Amygdala (tissue), 56 donors: Measurements from ENCODE around the gene UCP2.

Source experiments
- DNase-seq, 56 donors: peaks; one replicate each; lab custom pipeline; 2025; lab: John Stamatoyannopoulos, UW

The UCP2 gene

DNA sequence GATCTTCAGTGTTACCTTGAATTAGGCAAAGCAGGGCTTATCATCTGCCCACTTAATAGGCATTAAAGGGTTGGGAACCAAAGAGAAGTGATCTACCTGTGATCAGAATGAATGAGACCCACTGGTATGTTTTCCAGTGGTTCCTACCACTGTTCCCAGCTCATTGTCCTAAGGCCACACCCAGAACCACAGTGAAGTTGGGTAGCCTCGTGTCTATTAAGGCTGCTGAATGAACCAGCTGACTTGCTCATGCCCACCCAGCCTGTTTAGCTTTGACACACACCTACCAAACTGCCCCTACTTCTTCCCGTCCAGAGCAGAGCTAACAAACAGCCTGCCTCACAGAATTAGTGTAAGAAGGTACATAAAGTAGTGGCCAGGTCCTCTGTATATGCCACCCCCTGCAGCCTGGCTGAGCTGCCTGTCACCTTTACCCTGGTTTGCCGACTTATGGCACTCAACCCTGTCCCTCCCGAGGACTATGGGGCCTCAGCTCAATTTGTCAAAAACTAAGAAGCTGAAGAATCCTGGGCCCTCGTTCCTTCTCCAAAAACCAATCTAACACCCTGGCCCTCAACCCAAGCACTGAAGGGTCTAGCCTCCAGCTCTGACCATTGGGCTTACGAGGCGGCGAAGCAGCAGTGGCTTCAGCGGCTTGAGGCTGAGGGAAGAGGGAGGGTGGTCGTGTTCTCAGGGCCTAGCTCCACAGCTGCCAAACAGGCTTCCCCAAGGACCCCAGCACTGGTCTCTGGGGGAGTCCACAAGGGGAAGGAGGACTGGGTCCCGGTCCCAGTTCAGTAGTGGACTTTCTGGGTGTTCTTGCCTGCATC, 9.8 kb downstream of the UCP2 start:
- no peak for DNase-seq

GRCh38 chr11:73972187-73972586, 10.5 kb downstream of the UCP2 start:
- DNase-seq: no peak

- DNase-seq: no peak
Measured at GRCh38 chr11:73971175-73971719, 11.4 kb downstream of the UCP2 start.

GRCh38 chr11:73969991-73970800, 12.4 kb downstream of the UCP2 start:
- no peak for DNase-seq

DNA sequence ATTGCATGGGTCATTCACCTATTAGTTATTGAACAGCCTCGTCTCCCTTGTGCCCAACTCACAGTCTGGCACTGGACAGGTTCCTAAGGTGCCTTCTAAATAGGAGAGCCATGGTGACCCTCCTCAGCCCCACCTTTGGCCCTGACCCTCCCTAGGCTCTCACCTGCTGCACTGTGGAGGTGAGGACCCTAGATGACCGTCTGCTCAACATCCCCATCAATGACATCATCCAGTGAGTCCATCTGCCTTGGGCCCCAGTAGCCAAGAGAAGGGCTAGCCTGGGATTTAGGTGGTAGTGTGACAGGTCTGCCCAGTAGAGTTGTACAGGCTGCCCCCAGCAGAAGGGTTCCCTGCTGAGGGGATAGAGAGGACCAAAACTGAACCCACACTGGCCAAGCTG, 13.6 kb downstream of the UCP2 start:
- no peak for DNase-seq

DNA sequence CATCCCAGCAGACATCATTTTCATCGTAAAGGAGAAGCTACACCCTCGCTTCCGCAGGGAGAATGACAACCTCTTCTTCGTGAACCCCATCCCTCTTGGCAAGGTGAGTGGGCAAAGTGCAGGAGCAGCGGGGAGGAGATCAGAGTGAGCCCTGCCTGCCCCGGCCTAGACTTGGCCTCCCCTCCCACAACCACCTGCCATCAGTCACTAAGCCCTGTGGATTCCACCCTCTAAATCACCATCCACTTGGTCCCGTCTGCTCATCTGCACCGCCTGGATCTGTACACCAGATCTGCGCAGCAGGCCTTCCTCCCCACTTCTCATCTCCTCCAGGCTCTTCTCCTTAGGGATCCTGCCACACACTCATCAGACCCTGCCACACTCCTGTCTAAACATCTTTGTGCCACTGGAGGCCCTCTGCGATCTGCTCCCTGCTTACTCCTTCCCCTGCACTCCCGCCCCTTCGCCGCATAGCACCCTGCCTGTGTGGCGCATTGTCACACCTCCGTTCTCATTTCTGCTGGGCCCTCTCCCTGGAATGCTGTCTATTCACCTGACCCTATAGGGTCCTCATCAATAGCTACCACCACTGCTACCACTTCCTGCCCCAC, 14.2 kb downstream of the UCP2 start:
- no peak for DNase-seq

DNA sequence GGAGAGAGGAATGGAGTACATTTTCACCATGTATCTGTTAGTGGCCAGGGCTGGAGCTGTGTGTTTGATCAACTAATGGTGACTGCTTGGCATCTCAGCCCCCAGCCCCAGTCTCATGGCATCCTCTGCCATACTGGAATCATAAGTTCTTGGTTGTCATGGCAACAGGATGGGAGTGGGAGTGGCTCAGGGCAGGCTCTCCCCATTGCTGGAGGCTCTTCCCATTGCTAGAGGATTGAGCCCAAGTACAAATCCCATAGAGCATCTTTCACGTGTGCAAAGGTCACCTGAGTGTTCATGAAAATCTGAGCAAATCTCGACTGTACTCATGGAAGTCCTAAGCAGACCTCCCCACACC, 16.9 kb downstream of the UCP2 start:
- DNase-seq: no peak

- DNase-seq: no peak
Measured at GRCh38 chr11:73965076-73965763, 17.4 kb downstream of the UCP2 start.

DNA sequence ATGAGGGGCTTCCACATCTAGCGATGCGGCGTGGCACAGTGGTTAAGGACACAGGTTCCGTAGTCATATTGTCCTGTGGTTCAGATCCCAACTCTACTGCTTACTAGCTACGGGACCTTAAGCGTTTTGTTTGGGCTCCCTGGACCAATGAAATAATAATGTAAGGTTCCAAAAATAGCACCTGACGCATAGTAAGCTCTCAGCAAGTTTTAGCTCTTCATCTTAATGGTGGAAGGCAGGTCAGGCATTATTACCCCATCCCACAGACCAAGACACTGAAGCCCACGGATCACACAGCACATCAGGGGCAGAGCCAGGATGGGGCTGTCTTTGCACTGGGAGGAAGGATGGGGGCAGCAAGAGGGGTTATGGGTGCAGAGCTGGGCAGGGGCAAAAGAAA, 18.8 kb downstream of the UCP2 start:
- DNase-seq: no peak

GRCh38 chr11:73962101-73962705, 20.4 kb downstream of the UCP2 start:
- peak in 6 of 56 donors; percentile 5 to 28 (median 24) for DNase-seq

GRCh38 chr11:73961321-73961720, 21.3 kb downstream of the UCP2 start:
- DNase-seq: peak in 7 of 56 donors; percentile 6 to 38 (median 16)

DNA sequence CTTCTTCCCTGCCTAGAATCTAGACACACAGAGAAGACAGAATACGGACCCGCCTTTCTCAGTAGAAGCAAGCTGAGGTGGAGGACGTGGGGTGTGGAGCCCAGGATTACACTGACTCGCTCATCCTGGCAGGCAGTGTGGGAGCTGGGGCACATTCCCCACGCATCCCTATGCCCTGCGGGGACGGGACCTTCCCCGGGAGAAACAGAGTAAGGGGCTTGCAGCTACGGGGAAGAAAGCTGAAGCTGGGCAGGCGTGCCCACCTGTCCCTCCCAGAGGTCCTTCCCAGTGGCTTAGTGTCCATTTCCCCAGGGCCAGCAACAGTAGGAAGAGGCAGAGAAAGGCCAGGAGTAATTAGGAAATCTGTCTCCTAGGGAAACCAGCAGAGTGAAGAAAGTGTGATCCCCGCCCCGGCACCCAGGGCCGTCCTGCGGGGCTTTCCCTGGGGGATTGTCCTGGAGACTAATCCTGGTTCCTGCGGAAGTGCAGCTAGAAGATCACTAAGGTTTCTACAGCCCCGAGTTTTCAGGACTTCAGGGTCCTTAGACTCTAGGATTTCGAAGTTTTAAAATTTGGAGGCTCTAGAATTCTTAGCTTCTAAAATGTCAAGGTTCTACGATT, 24.0 kb downstream of the UCP2 start:
- no peak for DNase-seq

GRCh38 chr11:73957654-73958361, 24.8 kb downstream of the UCP2 start:
- DNase-seq: no peak

- DNase-seq: no peak
Measured at GRCh38 chr11:73956876-73957653, 25.6 kb downstream of the UCP2 start.

GRCh38 chr11:73951797-73952196, 30.8 kb downstream of the UCP2 start:
- no peak for DNase-seq

DNA sequence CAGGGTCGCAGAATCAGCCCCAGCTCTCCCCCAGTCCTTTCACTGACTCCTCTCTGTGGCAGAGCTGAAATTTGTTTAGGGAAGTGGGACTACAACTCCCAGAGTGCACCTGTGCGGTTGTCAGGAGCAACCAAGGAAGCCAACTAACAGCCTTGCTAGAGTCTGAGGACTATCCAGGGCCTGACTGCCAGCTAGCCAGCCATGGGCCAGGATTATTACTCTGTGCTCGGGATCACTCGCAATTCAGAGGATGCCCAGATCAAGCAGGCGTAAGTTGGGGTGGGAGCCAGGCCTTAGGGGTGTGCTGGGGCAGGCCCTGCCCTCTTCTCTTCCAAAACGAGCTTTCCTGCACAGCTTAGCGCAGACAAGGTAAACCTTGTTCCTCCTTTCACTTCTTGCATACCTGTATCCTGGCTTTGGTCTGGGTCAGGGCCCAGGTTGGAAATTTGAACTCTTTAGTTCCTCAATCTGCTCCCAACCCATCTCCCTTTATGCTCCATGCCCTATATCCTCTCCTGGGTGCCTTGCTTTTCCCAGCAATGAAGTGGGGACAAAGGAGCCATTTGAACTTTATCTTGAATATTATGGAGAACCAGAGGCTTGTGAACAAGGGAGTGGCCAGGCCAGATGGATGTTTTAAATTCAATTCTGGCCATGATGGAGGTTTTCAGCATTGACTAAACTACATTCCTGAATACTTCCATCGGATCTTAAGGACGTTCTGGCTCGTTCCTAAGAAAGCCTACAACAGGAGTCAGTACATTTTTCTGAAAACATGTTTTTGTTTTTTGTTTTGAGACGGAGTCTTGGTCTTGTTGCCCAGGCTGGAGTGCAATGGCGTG, 31.6 kb downstream of the UCP2 start, which contains the start of gene DNAJB13:
DNAJB13 (plus strand) TSS at position 158 of the 842 bp plus-strand sequence; CDS start at position 202, 44 bp downstream.
- peak in 20 of 56 donors; percentile 6 to 56 (median 21) for DNase-seq

GRCh38 chr11:73949912-73950311, 32.7 kb downstream of the UCP2 start:
- no peak for DNase-seq
